ENCODE data around the gene GSC2. TPM values are rescaled to one million over a fixed set of nuclear protein-coding genes. Genes with fewer than 3 reads are reported as not detected.
"Not testable (repeated sequence)": the region's sequence is repeated elsewhere in the genome, so short reads cannot be mapped to it uniquely, and the experiment has no call there.

The GSC2 gene
- total RNA-seq, 1 donor from 2014 or later: 0.26 TPM

DNA sequence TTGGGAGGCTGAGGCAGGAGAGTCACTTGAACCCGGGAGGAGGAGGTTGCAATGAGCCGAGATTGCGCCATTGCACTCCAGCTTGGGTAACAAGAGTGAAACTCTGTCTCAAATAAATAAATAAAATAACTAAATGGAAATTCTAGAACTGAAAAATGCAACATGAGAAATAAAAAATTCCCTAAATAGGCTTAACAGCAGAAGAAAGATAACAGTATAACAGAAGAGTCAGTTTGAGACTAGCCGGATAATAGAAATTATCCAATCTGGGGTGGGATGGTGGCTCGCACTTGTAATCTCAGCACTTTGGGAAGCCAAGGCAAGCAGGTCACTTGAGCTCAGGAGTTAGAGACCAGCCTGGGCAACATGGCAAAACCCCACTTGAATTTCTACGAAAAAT is 14.3 kb upstream of the GSC2 start:
- Mint-ChIP-seq H3K4me1 (ENCODE audit: low read depth) (no peaks in the 10 kb centered on the region), H3K4me3 (no peak overlapping the region), H3K36me3 (ENCODE audit: low read depth) (no peaks in the 10 kb centered on the region), H3K27ac (no peak overlapping the region), H3K9me3 (no peaks in the 10 kb centered on the region), H3K27me3 (ENCODE audit: insufficient read depth) (peaks cover 17% of the 10 kb centered on the region)
- intact Hi-C loops (cut with micrococcal nuclease): no loop called here
- no peak for DNase-seq (ENCODE audit: low spot score)

DNA sequence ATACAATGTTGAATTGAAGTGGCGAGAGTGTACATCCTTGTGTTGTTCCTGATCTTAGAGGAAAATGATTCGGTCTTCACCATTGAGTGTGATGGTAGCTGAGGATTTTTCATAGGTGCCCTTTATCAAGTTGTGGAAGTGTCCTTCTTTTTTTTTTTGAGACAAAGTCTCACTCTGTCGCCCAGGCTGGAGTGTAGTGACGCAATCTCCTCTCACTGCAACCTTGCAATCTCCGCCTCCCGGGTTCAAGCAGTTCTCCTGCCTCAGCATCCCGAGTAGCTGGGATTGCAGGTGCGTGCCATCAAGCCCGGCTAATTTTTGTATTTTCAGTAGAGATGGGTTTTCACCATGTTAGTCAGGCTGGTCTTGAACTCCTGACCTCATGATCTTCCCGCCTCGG is 8.6 kb upstream of the GSC2 start:
- H3K4me1 Mint-ChIP-seq (ENCODE audit: low read depth); DNase-seq (ENCODE audit: low spot score); H3K36me3 Mint-ChIP-seq (ENCODE audit: low read depth); H3K27ac Mint-ChIP-seq; intact Hi-C loops (cut with micrococcal nuclease); H3K4me3 Mint-ChIP-seq; H3K9me3 Mint-ChIP-seq: not testable (repeated sequence)
- peaks cover 11% of the 10 kb centered on the region for H3K27me3 Mint-ChIP-seq (ENCODE audit: insufficient read depth)

DNA sequence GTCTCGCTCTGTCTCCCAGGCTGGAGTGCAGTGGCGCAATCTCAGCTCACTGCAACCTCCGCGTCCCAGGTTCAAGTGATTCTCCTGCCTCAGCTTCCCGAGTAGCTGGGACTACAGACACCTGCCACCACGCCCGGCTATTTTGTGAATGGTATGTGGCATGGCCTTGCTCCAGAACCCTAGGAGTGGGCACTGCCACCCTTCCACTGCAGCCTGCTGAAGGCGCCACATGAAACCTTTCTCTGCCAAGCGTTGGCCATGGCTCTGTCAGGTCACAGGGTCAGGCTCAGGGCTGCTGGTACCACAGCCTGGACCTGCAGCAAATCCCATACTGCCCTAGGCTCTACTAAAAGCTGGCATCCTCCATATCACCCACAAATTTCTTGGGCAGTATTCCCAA is 6.0 kb upstream of the GSC2 start:
- H3K9me3 Mint-ChIP-seq; H3K36me3 Mint-ChIP-seq (ENCODE audit: low read depth); DNase-seq (ENCODE audit: low spot score); H3K27ac Mint-ChIP-seq; H3K4me3 Mint-ChIP-seq; H3K4me1 Mint-ChIP-seq (ENCODE audit: low read depth); intact Hi-C loops (cut with micrococcal nuclease): not testable (repeated sequence)
- H3K27me3 Mint-ChIP-seq (ENCODE audit: insufficient read depth): peaks cover 33% of the 10 kb centered on the region

DNA sequence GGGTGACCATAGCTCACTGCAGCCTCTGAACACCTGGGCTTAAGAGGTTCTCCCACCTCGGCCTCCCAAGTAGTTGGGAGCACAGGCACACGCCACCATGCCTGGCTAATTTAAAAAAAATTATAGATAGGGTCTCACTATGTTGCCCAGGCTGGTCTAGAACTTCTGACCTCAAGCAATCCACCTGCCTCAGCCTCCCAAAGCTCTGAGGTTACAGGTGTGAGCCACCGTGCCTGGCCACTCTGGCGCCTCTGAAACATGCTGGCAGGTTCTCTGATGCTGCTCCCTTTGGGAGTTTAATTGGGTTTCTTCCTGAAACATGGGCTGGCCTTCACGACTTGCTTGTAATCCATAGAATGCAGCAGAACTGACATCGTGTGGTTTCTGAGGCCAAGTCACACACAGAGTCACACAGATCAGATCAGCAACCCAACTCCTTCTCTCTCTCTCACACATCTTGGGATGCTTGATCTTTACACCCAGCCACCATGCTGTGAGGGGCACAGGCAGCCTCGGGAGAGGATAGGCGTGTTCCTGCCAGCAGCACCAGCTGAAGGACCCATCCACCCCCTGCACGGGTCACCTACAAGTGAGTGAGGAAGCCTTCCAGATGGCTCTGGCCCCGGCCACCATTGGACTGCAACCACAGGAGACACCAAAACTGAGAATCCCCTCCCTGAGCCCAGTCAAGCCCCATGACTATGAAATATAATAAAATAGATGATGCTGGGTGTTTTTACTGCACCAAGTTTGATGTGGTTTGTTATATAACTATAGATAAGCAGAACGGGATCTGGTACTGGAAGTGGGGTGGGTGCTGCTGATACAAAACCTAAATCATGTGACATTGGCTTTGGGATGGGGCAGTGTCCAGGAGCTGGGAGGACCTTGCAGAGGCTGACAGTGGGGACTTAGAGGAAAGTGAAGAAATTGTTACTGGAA is 3.1 kb upstream of the GSC2 start:
- Mint-ChIP-seq H3K9me3 (no peaks in the 10 kb centered on the region), H3K4me3 (no peak overlapping the region)

DNA sequence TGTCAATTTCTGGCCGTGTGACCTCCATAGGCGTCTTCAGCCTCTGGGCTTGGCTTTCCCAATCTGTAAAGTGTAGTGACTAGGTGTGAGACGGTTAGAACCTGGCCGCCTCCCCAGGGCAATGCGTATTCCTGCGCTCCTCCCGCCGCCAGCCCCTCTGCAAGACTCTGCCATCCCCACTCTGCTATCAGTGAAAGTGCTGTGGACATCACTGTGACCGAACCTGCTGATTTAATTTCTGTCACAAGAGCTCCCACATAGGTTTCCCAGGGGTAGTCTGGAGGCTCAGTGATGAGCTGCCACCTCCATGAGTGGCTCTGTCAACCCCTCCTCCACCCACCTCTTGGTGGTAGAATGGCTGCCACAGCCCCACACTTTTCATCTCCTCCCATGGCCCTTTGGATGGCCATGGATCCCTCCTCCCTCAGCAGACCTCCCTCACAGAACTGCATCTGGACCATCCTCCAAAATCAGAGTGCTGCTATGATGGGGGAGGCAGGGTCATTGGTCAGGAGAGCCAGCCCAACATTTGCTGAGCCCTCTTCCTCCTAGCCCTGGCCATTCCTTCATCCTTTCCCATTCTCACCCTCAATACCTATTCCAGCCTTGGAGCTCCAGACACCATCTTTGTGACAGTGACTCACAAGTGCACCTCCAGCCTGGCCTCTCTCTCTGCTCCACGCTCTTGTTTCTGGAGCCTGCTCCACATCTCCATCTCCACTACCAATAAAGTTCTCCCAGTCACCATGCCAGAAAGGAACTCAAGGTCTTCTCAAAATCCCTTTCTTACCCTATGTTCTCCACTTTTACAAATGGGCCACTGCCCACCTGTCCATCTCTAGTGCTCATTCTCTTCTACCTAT is 1.5 kb upstream of the GSC2 start:
- intact Hi-C loops (cut with micrococcal nuclease): no loop called here
- Mint-ChIP-seq H3K27ac (peak overlapping the region; percentile 41), H3K27me3 (ENCODE audit: insufficient read depth) (peaks cover 54% of the 10 kb centered on the region), H3K4me1 (ENCODE audit: low read depth) (no peaks in the 10 kb centered on the region), H3K36me3 (ENCODE audit: low read depth) (no peaks in the 10 kb centered on the region), H3K9me3 (no peaks in the 10 kb centered on the region), H3K4me3 (peak overlapping the region; percentile 67)
- DNase-seq (ENCODE audit: low spot score): no peak

More for the DNA sequence above, 3.1 kb upstream of the GSC2 start:
- intact Hi-C loops (cut with micrococcal nuclease): no loop called here
- Mint-ChIP-seq H3K27ac (no peak overlapping the region), H3K4me1 (ENCODE audit: low read depth) (no peaks in the 10 kb centered on the region), H3K27me3 (ENCODE audit: insufficient read depth) (peaks cover 42% of the 10 kb centered on the region), H3K36me3 (ENCODE audit: low read depth) (no peaks in the 10 kb centered on the region)
- no peak for DNase-seq (ENCODE audit: low spot score)

DNA sequence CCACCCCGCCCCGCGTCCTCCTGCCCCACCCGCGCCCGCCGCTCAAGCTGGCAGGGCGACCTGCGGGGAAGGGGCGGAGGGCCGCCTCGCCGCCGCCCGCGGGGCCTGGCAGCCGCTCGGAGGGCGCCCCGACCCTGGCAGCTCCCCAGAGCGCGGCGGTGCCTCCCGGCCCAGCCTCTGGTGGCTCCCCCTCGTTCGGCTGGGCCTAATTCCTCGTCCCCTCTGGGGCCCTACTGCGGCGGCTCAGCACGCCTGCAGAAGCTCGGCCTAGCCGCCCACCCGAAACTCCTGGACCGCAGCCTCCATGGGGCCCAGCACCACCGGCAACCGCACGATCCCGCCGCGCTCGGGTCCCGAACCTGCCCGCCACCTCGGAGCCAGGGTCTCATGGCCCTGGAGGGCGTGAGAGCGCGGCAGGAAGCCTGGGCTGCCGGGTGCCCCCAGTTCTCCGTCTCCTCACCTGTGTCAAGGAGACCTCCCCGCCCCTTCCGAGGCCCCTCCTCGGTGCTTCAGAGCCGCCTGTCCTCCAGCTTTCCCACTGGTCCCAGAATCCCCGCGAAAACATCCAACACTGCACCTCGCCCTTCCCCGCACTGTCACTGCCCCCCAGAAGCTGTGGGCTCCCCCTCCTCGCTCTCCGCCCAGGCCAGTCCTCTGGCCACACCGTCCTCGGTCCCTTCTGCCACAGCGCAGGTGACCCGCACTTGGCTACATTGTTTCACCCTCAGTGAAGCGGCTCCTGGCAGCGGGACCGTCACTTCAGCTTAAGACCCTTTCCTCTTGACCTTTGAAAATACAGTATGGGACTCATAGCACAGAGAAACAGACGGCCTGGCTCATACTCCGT is 613 bp upstream of the GSC2 start:
- Mint-ChIP-seq H3K27me3 (ENCODE audit: insufficient read depth) (peaks cover 54% of the 10 kb centered on the region), H3K36me3 (ENCODE audit: low read depth) (no peaks in the 10 kb centered on the region), H3K4me3 (peak overlapping the region; percentile 67), H3K9me3 (no peaks in the 10 kb centered on the region), H3K27ac (peak overlapping the region; percentile 40), H3K4me1 (ENCODE audit: low read depth) (no peaks in the 10 kb centered on the region)
- intact Hi-C loops (cut with micrococcal nuclease): no loop called here
- no peak for DNase-seq (ENCODE audit: low spot score)

DNA sequence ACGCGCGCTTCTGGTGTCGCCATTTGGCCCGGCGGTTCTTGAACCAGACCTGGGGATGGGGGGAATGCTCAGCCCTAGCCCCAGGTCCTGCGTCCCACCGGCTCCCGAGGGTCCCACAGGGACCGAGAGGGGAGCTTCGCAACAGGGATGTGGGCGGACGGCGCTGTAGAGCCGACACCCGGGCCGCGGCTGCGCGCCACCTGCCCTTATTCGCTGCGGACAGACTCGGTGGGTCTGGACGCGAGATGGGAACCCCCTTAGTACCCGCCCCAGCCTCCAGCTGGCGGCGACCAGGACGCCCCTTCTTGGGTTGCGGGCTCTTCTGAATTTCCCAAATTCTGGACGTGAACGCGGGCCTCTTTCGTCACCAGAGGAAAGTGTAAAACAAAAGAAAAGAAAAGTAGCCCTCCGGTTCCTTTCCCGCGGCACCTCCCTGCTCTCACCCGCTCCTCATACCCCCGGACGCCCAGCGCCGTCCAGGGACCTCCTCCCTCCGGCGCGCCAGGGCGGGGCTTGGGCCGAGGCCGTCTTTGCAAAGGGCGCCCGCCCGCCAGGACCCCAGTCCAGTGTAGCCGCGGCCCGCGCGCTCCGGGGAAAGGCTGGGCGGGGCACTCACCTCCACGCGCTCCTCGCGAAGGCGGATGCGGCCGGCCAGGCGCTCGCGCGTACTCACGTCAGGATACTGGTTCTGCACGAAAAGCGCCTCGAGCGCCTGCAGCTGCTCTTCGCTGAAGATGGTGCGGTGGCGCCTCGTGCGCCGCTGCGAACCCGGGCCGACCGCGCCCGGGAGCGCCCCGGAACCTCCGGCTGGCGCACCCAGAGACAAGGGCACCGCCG is 827 bp downstream of the GSC2 start:
- H3K4me1 Mint-ChIP-seq (ENCODE audit: low read depth): peaks cover 6% of the 10 kb centered on the region
- DNase-seq (ENCODE audit: low spot score): peak; percentile 50
- H3K4me3 Mint-ChIP-seq: peak overlapping the region; percentile 24
- peaks cover 4% of the 10 kb centered on the region for H3K36me3 Mint-ChIP-seq (ENCODE audit: low read depth)
- H3K27ac Mint-ChIP-seq: no peak overlapping the region
- H3K9me3 Mint-ChIP-seq: no peaks in the 10 kb centered on the region
- peaks cover 50% of the 10 kb centered on the region for H3K27me3 Mint-ChIP-seq (ENCODE audit: insufficient read depth)
- intact Hi-C loops (cut with micrococcal nuclease): no loop called here

DNA sequence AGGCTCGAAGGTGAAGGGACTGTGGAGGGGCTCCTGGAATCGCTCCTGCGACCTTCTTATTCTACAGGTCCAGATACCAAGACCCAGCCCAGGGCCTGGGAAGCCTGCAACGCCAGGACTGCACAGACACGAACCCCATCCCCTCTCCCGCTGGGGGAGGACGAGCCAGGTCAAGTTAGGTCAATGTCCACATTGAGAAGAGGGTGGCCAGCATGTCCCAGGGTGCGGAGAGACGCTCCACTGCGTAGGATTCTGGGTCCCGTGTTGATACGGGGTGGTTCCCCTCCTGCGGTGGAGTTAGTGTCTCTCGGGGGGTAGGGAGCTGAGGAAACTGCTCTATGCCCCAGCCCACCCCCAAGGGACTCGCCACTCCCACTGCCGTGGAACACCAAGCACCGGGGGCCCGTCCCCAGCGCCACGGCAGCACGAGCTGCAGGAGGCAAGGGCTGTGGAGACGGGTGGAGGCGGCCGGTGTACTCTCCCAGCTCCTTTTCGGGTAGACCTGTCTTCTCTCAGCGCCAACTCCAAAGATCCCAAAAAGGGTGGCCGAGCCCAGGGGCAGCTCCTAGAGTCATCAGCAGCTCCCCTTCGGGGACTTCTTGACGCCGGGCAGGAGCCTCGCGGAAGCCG is 1.6 kb downstream of the GSC2 start:
- Mint-ChIP-seq H3K4me3 (no peak overlapping the region), H3K4me1 (ENCODE audit: low read depth) (peaks cover 12% of the 10 kb centered on the region), H3K9me3 (no peaks in the 10 kb centered on the region), H3K36me3 (ENCODE audit: low read depth) (peaks cover 8% of the 10 kb centered on the region), H3K27me3 (ENCODE audit: insufficient read depth) (peaks cover 47% of the 10 kb centered on the region), H3K27ac (no peak overlapping the region)
- no peak for DNase-seq (ENCODE audit: low spot score)
- intact Hi-C loops (cut with micrococcal nuclease): no loop called here

DNA sequence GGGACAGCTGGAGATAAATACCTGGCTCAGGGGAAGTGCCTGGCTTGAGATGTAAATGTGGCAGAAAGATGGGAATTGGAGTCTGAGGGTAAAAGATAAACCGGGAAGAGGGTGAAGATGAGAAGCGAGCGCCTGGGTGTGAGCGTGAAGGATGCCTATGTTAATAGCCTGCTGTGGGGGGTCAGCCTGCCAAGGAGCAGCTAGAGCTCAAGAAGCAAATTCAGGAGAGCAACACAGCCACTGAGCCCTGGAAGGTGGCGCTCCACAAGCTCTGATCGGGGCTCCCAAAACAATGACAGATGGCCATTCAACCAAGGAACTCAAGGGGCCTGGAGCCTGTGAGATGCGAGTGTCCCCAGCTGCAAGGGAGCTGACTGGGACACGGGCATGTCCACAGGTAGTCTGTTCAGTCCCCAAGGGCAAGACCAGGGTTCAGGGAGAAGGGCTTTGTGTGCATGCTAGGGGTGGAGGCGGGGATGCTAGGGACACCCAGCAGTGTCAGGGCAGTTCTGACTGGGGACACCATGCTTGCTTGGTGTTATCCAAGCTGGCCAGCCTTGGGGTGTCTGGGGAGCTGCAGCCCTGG is 2.8 kb downstream of the GSC2 start:
- H3K36me3 Mint-ChIP-seq (ENCODE audit: low read depth): peaks cover 8% of the 10 kb centered on the region
- no peaks in the 10 kb centered on the region for H3K9me3 Mint-ChIP-seq
- peaks cover 17% of the 10 kb centered on the region for H3K4me1 Mint-ChIP-seq (ENCODE audit: low read depth)
- H3K4me3 Mint-ChIP-seq: no peak overlapping the region
- no peak overlapping the region for H3K27ac Mint-ChIP-seq
- H3K27me3 Mint-ChIP-seq (ENCODE audit: insufficient read depth): peaks cover 38% of the 10 kb centered on the region
- intact Hi-C loops (cut with micrococcal nuclease): no loop called here
- DNase-seq (ENCODE audit: low spot score): no peak

DNA sequence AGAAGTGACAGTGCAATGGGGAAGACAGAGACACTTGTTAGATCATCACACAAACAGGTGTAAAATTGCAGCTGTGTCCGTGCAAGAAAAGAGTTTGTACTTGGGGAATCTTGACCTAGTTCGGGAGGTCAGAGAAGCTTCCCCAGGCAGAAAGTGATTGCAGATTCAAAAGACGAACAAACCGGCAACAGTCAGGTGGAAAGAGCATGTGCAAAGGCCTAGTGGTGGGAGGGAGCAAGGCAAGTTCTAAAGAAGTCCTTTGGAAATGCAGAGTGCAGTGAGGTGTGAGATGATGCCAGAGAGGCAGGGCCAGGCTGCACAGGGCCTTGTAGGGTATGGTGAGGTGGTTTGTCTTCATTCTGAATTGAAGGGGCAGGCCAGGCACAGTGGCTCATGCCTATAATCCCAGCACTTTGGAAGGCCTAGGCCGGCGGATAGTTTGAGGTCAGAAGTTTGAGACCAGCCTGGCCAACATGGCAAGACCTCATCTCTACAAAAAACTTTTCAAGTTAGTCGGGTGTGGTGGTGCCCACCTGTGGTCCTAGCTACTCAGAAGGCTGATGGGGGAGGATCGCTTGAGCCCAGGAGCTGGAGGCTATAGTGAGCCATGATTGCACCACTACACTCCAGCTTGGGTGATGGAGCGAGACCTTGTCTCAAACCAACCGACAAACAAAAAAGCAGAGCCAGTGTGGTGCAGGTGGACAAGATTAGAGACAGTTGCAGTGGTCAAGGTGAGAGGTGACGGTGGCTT is 3.7 kb downstream of the GSC2 start:
- Mint-ChIP-seq H3K9me3 (no peaks in the 10 kb centered on the region), H3K4me1 (ENCODE audit: low read depth) (peaks cover 18% of the 10 kb centered on the region), H3K27me3 (ENCODE audit: insufficient read depth) (peaks cover 29% of the 10 kb centered on the region), H3K4me3 (no peak overlapping the region), H3K36me3 (ENCODE audit: low read depth) (peaks cover 11% of the 10 kb centered on the region), H3K27ac (no peak overlapping the region)
- intact Hi-C loops (cut with micrococcal nuclease): no loop called here
- DNase-seq (ENCODE audit: low spot score): no peak

DNA sequence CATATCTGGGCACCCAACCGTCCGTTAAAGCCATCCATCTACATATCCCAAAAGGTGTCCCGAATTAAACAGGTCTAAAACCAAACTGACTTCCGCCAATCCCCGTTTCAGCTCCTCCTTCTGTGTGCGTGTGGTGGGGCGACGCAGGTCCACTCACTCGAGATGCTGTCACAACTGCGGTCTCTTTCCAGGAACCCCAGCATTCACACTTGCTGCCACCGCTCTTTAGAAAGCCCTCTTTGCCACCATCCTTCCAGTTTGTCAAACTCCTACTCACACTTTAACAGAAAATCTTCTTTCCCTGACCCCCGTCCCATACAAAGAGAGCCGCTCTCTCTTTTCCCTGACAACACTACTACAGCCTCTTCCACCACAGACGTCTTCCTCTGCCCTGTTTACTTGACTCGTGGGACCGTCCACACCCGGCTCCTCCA is 6.1 kb downstream of the GSC2 start:
- intact Hi-C loops (cut with micrococcal nuclease): loop anchor here (1.0 to 5.0 kb wide), 7 partner anchors 22 to 748 kb away; partner anchors contain the start of genes CDC45, DGCR2, MRPL40 and UFD1
- H3K4me1 Mint-ChIP-seq (ENCODE audit: low read depth): peaks cover 23% of the 10 kb centered on the region
- H3K4me3 Mint-ChIP-seq: peak overlapping the region; percentile 98
- peak; percentile 40 for DNase-seq (ENCODE audit: low spot score)
- peaks cover 18% of the 10 kb centered on the region for H3K36me3 Mint-ChIP-seq (ENCODE audit: low read depth)
- no peaks in the 10 kb centered on the region for H3K9me3 Mint-ChIP-seq
- H3K27ac Mint-ChIP-seq: peak overlapping the region; percentile 97
- H3K27me3 Mint-ChIP-seq (ENCODE audit: insufficient read depth): peaks cover 22% of the 10 kb centered on the region

All from activated T-helper 1 cell treated with anti-CD3 and anti-CD28 coated beads, Interleukin-12 subunit alpha, Interleukin-12 subunit beta, Interleukin-2, Interleukin-4 antibody, amounts not matched to agents 30 ng/mL and 10 ng/mL and 1 ng/mL, durations not matched to agents 14 hours and 24 hours and 36 hours (primary cell).